Rectal smooth muscle tissue (tissue), 1 donor: ENCODE data around the gene CYP4V2.

Experiments used
- H3K27ac ChIP-seq: one replicate; pipeline ENCODE4 v1.7.0; 2013; ENCODE audit warnings: low read depth, low read length, inconsistent platforms
- H3K27me3 ChIP-seq: one replicate; pipeline ENCODE4 v1.7.0; 2013; ENCODE audit warnings: low read length; ENCODE audit not compliant: control insufficient read depth, insufficient read depth
- H3K36me3 ChIP-seq: one replicate; pipeline ENCODE4 v1.7.0; 2013; ENCODE audit warnings: low read length; ENCODE audit not compliant: control insufficient read depth, insufficient read depth
- H3K4me1 ChIP-seq: one replicate; pipeline ENCODE4 v1.7.0; 2013; ENCODE audit warnings: low read length; ENCODE audit not compliant: control insufficient read depth, insufficient read depth
- H3K4me3 ChIP-seq: one replicate; pipeline ENCODE4 v1.7.0; 2013; ENCODE audit warnings: low read length
- H3K9ac ChIP-seq: one replicate; pipeline ENCODE4 v1.7.0; 2013; ENCODE audit warnings: low read length

Gene CYP4V2

GRCh38 chr4:186161138-186161537 is 30.2 kb upstream of the CYP4V2 start:
- H3K27me3 ChIP-seq = no peaks in the 10 kb centered on the region
- no peak overlapping the region for H3K4me3 ChIP-seq

GRCh38 chr4:186166852-186167512 is 24.4 kb upstream of the CYP4V2 start:
- Histone ChIP-seq H3K27me3 (no peaks in the 10 kb centered on the region), H3K4me1 (no peaks in the 10 kb centered on the region), H3K27ac (no peak overlapping the region), H3K4me3 (no peak overlapping the region), H3K36me3 (no peaks in the 10 kb centered on the region), H3K9ac (no peak overlapping the region)

More at GRCh38 chr4:186161138-186161537, 30.2 kb upstream of the CYP4V2 start:
- H3K36me3 ChIP-seq = no peaks in the 10 kb centered on the region
- no peak overlapping the region for H3K27ac ChIP-seq
- no peaks in the 10 kb centered on the region for H3K4me1 ChIP-seq
- H3K9ac ChIP-seq = no peak overlapping the region

- Histone ChIP-seq H3K36me3 (no peaks in the 10 kb centered on the region), H3K4me3 (no peak overlapping the region), H3K27me3 (no peaks in the 10 kb centered on the region), H3K4me1 (no peaks in the 10 kb centered on the region), H3K9ac (no peak overlapping the region), H3K27ac (no peak overlapping the region)
These were observed 23.8 kb upstream of the CYP4V2 start for GRCh38 chr4:186167605-186168004.

- Histone ChIP-seq H3K4me1 (no peaks in the 10 kb centered on the region), H3K4me3 (no peak overlapping the region), H3K9ac (no peak overlapping the region), H3K27me3 (no peaks in the 10 kb centered on the region), H3K27ac (no peak overlapping the region), H3K36me3 (no peaks in the 10 kb centered on the region)
These were observed 22.6 kb upstream of the CYP4V2 start for GRCh38 chr4:186168750-186169149.

GRCh38 chr4:186169333-186169944 is 21.9 kb upstream of the CYP4V2 start:
- Histone ChIP-seq H3K27me3 (no peaks in the 10 kb centered on the region), H3K36me3 (no peaks in the 10 kb centered on the region), H3K27ac (no peak overlapping the region), H3K9ac (no peak overlapping the region), H3K4me3 (no peak overlapping the region), H3K4me1 (no peaks in the 10 kb centered on the region)

- Histone ChIP-seq H3K4me1 (no peaks in the 10 kb centered on the region), H3K27ac (no peak overlapping the region), H3K9ac (no peak overlapping the region), H3K27me3 (no peaks in the 10 kb centered on the region), H3K4me3 (no peak overlapping the region), H3K36me3 (no peaks in the 10 kb centered on the region)
These were observed 21.2 kb upstream of the CYP4V2 start for GRCh38 chr4:186169945-186170802.

- Histone ChIP-seq H3K4me1 (no peaks in the 10 kb centered on the region), H3K36me3 (no peaks in the 10 kb centered on the region), H3K27ac (no peak overlapping the region), H3K9ac (no peak overlapping the region), H3K4me3 (no peak overlapping the region), H3K27me3 (no peaks in the 10 kb centered on the region)
These were observed 20.4 kb upstream of the CYP4V2 start for GRCh38 chr4:186170966-186171365.

GRCh38 chr4:186172546-186172945 is 18.8 kb upstream of the CYP4V2 start:
- H3K4me3 ChIP-seq = no peak overlapping the region
- H3K9ac ChIP-seq = no peak overlapping the region
- H3K27me3 ChIP-seq = no peaks in the 10 kb centered on the region
- no peaks in the 10 kb centered on the region for H3K4me1 ChIP-seq
- H3K27ac ChIP-seq = no peak overlapping the region
- H3K36me3 ChIP-seq = no peaks in the 10 kb centered on the region

- Histone ChIP-seq H3K4me3 (no peak overlapping the region), H3K36me3 (no peaks in the 10 kb centered on the region), H3K9ac (no peak overlapping the region), H3K27ac (no peak overlapping the region), H3K27me3 (no peaks in the 10 kb centered on the region), H3K4me1 (peaks cover 14% of the 10 kb centered on the region)
These were observed 3.3 kb upstream of the CYP4V2 start for GRCh38 chr4:186188107-186188506.

GRCh38 chr4:186189656-186190055 is 1.7 kb upstream of the CYP4V2 start:
- peak overlapping the region; percentile 97 for H3K27ac ChIP-seq
- peak overlapping the region; percentile 54 for H3K9ac ChIP-seq
- H3K4me3 ChIP-seq = peak overlapping the region; percentile 76
- H3K4me1 ChIP-seq = peaks cover 19% of the 10 kb centered on the region
- H3K27me3 ChIP-seq = no peaks in the 10 kb centered on the region
- H3K36me3 ChIP-seq = no peaks in the 10 kb centered on the region

GRCh38 chr4:186190581-186191199 is 677 bp upstream of the CYP4V2 start:
- Histone ChIP-seq H3K9ac (peak overlapping the region; percentile 75), H3K4me1 (peaks cover 19% of the 10 kb centered on the region), H3K4me3 (peak overlapping the region; percentile 76), H3K36me3 (no peaks in the 10 kb centered on the region), H3K27me3 (no peaks in the 10 kb centered on the region), H3K27ac (peak overlapping the region; percentile 97)

GRCh38 chr4:186192066-186192612 is 772 bp downstream of the CYP4V2 start:
- peaks cover 19% of the 10 kb centered on the region for H3K4me1 ChIP-seq
- peaks cover 2% of the 10 kb centered on the region for H3K36me3 ChIP-seq
- H3K4me3 ChIP-seq = peak overlapping the region; percentile 76
- H3K27ac ChIP-seq = peak overlapping the region; percentile 97
- peak overlapping the region; percentile 89 for H3K9ac ChIP-seq
- H3K27me3 ChIP-seq = no peaks in the 10 kb centered on the region
